BE2C (cell line): Measurements from ENCODE around the gene FAM210A.
A peak's percentile ranks its signal among the peaks of the same experiment; 100 is the strongest.

ENCODE experiments used
- DNase-seq: peaks from one replicate; pipeline ENCODE4 v3.0.0-alpha.2; 2020
- H3K27me3 ChIP-seq: fragments of 250-450 bp; sonication (Bioruptor Pico); 2 replicates; pipeline ENCODE4 v1.5.1; 2020; ENCODE audit warnings: mild to moderate bottlenecking
- H3K36me3 ChIP-seq: fragments of 250-450 bp; sonication (Bioruptor Pico); 2 replicates; pipeline ENCODE4 v1.5.1; 2020; ENCODE audit warnings: mild to moderate bottlenecking
- H3K4me1 ChIP-seq: fragments of 250-450 bp; sonication (Bioruptor Pico); 2 replicates; pipeline ENCODE4 v1.5.1; 2020
- H3K4me3 ChIP-seq: 2 replicates; pipeline ENCODE4 v1.5.1; 2011; ENCODE audit warnings: low read depth, low read length
- H3K9me3 ChIP-seq: fragments of 250-450 bp; sonication (Bioruptor Pico); 2 replicates; pipeline ENCODE4 v1.5.1; 2020
- TF ChIP-seq, protein P1 (sequence below): IDR thresholded peaks from 2 replicates; pipeline ENCODE4 v1.5.1; 2012; ENCODE audit warnings: mild to moderate bottlenecking, low read depth, low read length

Gene FAM210A

DNA sequence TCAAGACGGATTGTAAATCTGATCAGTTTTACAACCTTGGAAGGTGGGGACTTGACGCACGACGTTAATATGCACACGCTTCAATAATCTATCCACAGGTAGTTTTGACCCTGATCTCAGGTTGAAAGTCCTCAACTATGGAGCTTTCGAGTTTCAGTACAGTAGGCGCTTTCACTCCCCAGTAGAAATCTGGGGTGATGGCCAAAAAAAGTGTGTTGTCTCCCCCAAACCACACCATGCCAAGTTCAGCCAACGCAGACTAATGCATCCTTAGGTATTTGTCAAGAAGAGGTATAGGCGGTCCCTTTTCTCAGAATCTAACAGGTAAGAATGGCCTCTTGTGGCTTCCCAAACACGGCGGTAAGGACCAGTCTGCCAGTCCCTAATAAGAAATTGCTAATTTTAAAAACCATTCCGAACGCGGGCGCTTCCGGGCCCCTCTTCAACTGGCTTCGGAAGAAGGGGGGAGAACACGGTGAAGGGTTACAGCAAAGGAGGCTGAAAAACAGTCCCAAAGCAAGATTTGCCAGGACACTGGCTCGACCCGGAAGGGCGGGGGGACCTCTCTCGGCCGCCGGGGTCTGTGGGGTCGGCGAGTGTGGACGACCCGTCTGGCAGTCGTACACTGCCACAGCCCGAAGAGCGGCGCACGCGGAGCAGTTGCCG is 659 bp downstream of the FAM210A start:
- H3K4me1 ChIP-seq = no peaks in the 10 kb centered on the region
- no peaks in the 10 kb centered on the region for H3K9me3 ChIP-seq
- peak overlapping the region; percentile 79 for H3K4me3 ChIP-seq
- TF ChIP-seq, protein P1, sequence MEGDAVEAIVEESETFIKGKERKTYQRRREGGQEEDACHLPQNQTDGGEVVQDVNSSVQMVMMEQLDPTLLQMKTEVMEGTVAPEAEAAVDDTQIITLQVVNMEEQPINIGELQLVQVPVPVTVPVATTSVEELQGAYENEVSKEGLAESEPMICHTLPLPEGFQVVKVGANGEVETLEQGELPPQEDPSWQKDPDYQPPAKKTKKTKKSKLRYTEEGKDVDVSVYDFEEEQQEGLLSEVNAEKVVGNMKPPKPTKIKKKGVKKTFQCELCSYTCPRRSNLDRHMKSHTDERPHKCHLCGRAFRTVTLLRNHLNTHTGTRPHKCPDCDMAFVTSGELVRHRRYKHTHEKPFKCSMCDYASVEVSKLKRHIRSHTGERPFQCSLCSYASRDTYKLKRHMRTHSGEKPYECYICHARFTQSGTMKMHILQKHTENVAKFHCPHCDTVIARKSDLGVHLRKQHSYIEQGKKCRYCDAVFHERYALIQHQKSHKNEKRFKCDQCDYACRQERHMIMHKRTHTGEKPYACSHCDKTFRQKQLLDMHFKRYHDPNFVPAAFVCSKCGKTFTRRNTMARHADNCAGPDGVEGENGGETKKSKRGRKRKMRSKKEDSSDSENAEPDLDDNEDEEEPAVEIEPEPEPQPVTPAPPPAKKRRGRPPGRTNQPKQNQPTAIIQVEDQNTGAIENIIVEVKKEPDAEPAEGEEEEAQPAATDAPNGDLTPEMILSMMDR = no peak
- H3K27me3 ChIP-seq = no peaks in the 10 kb centered on the region
- no peaks in the 10 kb centered on the region for H3K36me3 ChIP-seq
- DNase-seq = no peak

DNA sequence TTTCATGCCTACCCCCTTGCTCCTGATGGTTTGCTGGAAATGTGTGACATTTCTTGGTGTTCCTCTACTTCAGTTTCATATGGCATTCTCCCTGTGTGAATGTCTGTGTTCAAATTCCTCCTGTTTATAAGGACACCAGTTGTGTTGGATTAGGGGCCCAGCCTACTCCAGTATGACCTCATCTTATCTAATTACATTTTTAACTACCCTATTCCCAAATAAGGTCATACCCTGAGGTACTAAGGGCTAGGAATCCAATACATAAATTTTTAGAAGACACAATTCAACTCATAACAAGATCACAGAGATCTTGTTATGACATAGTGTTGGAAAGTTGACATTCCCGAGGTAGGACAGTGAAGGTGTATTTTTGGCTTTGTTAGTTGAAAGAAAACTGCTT is 5.5 kb downstream of the FAM210A start:
- TF ChIP-seq, protein P1 = no peak
- no peak overlapping the region for H3K4me3 ChIP-seq
- no peaks in the 10 kb centered on the region for H3K36me3 ChIP-seq
- H3K9me3 ChIP-seq = no peaks in the 10 kb centered on the region
- H3K27me3 ChIP-seq = no peaks in the 10 kb centered on the region
- H3K4me1 ChIP-seq = no peaks in the 10 kb centered on the region
- no peak for DNase-seq

DNA sequence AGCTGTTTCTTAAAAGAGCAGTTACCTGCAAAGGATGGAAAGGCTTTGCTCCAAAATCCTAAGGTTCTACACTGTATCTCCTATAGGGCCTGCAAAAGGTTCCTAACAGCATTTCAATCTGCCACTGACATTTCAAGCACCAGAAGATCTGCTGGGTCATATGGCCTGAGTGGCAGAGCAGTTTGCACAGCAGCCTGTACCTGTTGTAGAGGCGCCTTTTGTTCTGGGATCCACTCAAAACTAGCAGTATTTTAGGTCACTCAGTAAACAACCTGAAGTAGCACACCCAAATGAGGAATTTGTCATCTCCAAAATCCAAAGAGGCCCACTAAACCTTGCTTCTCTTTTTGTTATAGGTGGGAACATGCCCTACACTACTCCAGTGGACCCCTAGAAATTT is 6.2 kb downstream of the FAM210A start:
- no peaks in the 10 kb centered on the region for H3K9me3 ChIP-seq
- H3K27me3 ChIP-seq = no peaks in the 10 kb centered on the region
- H3K36me3 ChIP-seq = no peaks in the 10 kb centered on the region
- H3K4me1 ChIP-seq = no peaks in the 10 kb centered on the region
- TF ChIP-seq, protein P1 = no peak
- H3K4me3 ChIP-seq = no peak overlapping the region
- DNase-seq = no peak

DNA sequence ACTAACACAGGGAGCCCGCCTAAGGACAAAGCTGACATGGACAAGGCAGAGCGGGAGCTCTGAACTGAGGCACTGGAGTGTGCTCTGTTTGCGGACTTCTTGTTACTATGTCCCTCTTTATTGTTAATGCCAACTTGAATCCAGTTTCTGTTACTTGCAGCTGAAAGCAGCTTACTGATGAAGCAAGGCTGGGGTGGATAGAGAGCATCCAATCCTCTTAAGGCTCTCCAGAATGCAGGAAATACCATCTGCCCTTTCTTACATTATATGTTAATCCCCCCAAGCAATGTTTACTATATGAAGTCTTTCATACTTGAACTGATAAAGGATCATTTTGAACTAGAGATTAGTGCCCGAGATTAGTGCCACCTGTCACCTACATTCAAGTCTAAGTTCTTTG is 9.4 kb downstream of the FAM210A start:
- Histone ChIP-seq H3K4me3 (no peak overlapping the region), H3K4me1 (no peaks in the 10 kb centered on the region), H3K36me3 (no peaks in the 10 kb centered on the region), H3K9me3 (no peaks in the 10 kb centered on the region), H3K27me3 (no peaks in the 10 kb centered on the region)
- TF ChIP-seq, protein P1 = no peak
- no peak for DNase-seq

DNA sequence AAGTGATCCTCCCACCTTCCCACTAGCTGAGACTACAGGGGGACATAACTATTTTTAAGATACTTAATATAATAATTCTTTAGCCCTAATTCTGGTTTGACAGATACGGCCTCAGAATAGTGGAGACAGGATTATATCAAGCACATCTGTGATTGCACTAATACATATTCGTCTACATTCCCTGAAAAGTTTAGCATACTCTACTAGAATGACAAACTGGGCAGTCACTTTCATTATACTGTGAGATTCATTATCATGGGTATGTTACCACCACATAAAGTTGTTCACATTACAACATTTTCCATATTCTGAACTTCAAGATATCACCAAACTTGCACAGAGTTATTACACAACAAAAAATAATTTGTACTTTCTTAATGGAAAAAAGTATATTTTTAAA is 11.0 kb downstream of the FAM210A start:
- Histone ChIP-seq H3K36me3 (no peaks in the 10 kb centered on the region), H3K4me3 (no peak overlapping the region), H3K4me1 (no peaks in the 10 kb centered on the region), H3K9me3 (no peaks in the 10 kb centered on the region), H3K27me3 (no peaks in the 10 kb centered on the region)
- no peak for DNase-seq
- TF ChIP-seq, protein P1 = no peak

DNA sequence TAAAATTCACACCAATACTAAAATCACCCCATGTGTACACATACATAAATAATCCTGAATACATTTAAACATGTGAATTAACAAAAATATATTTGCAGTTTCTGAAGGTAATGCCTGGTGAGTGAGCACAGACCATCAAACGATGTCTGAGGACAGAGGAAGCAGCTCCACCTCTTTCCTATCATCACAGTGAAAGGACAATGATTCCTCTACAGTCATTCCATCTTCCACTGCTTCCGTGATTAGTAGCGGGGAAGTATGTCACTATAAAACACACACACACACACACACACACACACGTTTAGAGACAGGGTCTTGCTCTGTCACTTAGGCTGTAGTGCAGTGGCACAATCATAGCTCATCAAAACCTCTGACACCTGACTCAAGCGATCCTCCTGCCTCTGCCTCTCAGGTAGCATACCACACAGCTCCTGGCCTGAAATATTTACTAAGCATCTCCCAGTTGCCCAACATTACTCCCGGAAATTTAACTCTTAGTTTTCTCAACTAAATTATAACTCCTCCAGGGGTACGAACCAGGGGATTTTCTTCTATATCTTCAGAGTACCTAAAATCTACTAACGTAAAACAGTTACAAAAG is 12.8 kb downstream of the FAM210A start:
- no peaks in the 10 kb centered on the region for H3K27me3 ChIP-seq
- no peak for DNase-seq
- no peaks in the 10 kb centered on the region for H3K4me1 ChIP-seq
- no peaks in the 10 kb centered on the region for H3K36me3 ChIP-seq
- no peaks in the 10 kb centered on the region for H3K9me3 ChIP-seq
- H3K4me3 ChIP-seq = no peak overlapping the region
- TF ChIP-seq, protein P1 = no peak
